Measurements from ENCODE around the gene AFTPH.

GRCh38 chr2:64641599-64641998 lies 117.5 kb downstream of the AFTPH start:
- TF ChIP-seq HIC1 (tag by site-specific recombination; IDR thresholded peaks at IDR 0.05) (no peak), ZNF837 (tag by site-specific recombination; IDR thresholded peaks at IDR 0.05) (no peak), ZNF623 (tag by site-specific recombination; IDR thresholded peaks at IDR 0.05) (no peak), SCRT1 (tag by site-specific recombination; IDR thresholded peaks at IDR 0.05; ENCODE audit: borderline replicate concordance) (no peak), ZBTB20 (tag by site-specific recombination; IDR thresholded peaks at IDR 0.05) (no peak), KLF8 (tag by site-specific recombination; IDR thresholded peaks at IDR 0.05) (no peak), ZNF426 (tag by site-specific recombination; IDR thresholded peaks at IDR 0.05) (no peak), ZEB2 (tag by site-specific recombination; IDR thresholded peaks at IDR 0.05) (no peak), ZNF354C (tag by site-specific recombination; IDR thresholded peaks at IDR 0.05; ENCODE audit: borderline replicate concordance, low read depth) (no peak)
- TF ChIP-seq, protein P1, sequence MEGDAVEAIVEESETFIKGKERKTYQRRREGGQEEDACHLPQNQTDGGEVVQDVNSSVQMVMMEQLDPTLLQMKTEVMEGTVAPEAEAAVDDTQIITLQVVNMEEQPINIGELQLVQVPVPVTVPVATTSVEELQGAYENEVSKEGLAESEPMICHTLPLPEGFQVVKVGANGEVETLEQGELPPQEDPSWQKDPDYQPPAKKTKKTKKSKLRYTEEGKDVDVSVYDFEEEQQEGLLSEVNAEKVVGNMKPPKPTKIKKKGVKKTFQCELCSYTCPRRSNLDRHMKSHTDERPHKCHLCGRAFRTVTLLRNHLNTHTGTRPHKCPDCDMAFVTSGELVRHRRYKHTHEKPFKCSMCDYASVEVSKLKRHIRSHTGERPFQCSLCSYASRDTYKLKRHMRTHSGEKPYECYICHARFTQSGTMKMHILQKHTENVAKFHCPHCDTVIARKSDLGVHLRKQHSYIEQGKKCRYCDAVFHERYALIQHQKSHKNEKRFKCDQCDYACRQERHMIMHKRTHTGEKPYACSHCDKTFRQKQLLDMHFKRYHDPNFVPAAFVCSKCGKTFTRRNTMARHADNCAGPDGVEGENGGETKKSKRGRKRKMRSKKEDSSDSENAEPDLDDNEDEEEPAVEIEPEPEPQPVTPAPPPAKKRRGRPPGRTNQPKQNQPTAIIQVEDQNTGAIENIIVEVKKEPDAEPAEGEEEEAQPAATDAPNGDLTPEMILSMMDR (tag by site-specific recombination; IDR thresholded peaks at IDR 0.05) = no peak
- TF ChIP-seq, protein P2, sequence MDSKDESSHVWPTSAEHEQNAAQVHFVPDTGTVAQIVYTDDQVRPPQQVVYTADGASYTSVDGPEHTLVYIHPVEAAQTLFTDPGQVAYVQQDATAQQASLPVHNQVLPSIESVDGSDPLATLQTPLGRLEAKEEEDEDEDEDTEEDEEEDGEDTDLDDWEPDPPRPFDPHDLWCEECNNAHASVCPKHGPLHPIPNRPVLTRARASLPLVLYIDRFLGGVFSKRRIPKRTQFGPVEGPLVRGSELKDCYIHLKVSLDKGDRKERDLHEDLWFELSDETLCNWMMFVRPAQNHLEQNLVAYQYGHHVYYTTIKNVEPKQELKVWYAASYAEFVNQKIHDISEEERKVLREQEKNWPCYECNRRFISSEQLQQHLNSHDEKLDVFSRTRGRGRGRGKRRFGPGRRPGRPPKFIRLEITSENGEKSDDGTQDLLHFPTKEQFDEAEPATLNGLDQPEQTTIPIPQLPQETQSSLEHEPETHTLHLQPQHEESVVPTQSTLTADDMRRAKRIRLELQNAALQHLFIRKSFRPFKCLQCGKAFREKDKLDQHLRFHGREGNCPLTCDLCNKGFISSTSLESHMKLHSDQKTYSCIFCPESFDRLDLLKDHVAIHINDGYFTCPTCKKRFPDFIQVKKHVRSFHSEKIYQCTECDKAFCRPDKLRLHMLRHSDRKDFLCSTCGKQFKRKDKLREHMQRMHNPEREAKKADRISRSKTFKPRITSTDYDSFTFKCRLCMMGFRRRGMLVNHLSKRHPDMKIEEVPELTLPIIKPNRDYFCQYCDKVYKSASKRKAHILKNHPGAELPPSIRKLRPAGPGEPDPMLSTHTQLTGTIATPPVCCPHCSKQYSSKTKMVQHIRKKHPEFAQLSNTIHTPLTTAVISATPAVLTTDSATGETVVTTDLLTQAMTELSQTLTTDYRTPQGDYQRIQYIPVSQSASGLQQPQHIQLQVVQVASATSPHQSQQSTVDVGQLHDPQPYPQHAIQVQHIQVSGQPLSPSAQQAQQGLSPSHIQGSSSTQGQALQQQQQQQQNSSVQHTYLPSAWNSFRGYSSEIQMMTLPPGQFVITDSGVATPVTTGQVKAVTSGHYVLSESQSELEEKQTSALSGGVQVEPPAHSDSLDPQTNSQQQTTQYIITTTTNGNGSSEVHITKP (tag by site-specific recombination; IDR thresholded peaks at IDR 0.05) = no peak
- TF ChIP-seq, protein P3, sequence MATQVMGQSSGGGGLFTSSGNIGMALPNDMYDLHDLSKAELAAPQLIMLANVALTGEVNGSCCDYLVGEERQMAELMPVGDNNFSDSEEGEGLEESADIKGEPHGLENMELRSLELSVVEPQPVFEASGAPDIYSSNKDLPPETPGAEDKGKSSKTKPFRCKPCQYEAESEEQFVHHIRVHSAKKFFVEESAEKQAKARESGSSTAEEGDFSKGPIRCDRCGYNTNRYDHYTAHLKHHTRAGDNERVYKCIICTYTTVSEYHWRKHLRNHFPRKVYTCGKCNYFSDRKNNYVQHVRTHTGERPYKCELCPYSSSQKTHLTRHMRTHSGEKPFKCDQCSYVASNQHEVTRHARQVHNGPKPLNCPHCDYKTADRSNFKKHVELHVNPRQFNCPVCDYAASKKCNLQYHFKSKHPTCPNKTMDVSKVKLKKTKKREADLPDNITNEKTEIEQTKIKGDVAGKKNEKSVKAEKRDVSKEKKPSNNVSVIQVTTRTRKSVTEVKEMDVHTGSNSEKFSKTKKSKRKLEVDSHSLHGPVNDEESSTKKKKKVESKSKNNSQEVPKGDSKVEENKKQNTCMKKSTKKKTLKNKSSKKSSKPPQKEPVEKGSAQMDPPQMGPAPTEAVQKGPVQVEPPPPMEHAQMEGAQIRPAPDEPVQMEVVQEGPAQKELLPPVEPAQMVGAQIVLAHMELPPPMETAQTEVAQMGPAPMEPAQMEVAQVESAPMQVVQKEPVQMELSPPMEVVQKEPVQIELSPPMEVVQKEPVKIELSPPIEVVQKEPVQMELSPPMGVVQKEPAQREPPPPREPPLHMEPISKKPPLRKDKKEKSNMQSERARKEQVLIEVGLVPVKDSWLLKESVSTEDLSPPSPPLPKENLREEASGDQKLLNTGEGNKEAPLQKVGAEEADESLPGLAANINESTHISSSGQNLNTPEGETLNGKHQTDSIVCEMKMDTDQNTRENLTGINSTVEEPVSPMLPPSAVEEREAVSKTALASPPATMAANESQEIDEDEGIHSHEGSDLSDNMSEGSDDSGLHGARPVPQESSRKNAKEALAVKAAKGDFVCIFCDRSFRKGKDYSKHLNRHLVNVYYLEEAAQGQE (tag by site-specific recombination; IDR thresholded peaks at IDR 0.05) = no peak
- TF ChIP-seq, protein P4, sequence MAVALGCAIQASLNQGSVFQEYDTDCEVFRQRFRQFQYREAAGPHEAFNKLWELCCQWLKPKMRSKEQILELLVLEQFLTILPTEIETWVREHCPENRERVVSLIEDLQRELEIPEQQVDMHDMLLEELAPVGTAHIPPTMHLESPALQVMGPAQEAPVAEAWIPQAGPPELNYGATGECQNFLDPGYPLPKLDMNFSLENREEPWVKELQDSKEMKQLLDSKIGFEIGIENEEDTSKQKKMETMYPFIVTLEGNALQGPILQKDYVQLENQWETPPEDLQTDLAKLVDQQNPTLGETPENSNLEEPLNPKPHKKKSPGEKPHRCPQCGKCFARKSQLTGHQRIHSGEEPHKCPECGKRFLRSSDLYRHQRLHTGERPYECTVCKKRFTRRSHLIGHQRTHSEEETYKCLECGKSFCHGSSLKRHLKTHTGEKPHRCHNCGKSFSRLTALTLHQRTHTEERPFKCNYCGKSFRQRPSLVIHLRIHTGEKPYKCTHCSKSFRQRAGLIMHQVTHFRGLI (tag by site-specific recombination; IDR thresholded peaks at IDR 0.05) = no peak
